Thyroid gland (tissue), 4 donors: ENCODE data around the gene SCAP. TPM values are rescaled to one million over a fixed set of nuclear protein-coding genes. Genes with fewer than 3 reads are reported as not detected.
"Not testable (repeated sequence)": the region's sequence is repeated elsewhere in the genome, so short reads cannot be mapped to it uniquely, and the experiment has no call there.

Experiments
- DNase-seq, 2 donors: peaks; one replicate each; pipeline ENCODE4 v3.0.0-alpha.2; 2019
- H3K27ac ChIP-seq, 3 donors: fragments of 200-600 bp; sonication (generic); 1 replicate in 2 of 3; 2 replicates in 1 of 3; pipeline ENCODE4 v1.5.1; 2016 to 2019; ENCODE audit warnings: mild to moderate bottlenecking in 1 of 3, moderate library complexity in 1 of 3
- H3K27me3 ChIP-seq: fragments of 200-600 bp; sonication (generic); one replicate; pipeline ENCODE4 v1.5.1; 2019
- H3K36me3 ChIP-seq, 2 donors: fragments of 200-600 bp; sonication (generic); one replicate each; pipeline ENCODE4 v1.5.1; 2016 to 2019
- H3K4me1 ChIP-seq, 2 donors: fragments of 200-600 bp; sonication (generic); one replicate each; pipeline ENCODE4 v1.5.1; 2017 to 2019
- H3K4me3 ChIP-seq, 3 donors: fragments of 200-600 bp; sonication (generic); replicated peaks in 1 of 3; 1 replicate in 2 of 3; 2 replicates in 1 of 3; pipeline ENCODE4 v1.5.1; 2016; ENCODE audit warnings: mild to moderate bottlenecking in 1 of 3
- H3K9me3 ChIP-seq: fragments of 200-600 bp; sonication (generic); one replicate; pipeline ENCODE4 v1.5.1; 2017
- POLR2A ChIP-seq, 2 donors: fragments of 450-650 bp; IDR thresholded peaks; one replicate each; pipeline ENCODE4 v1.6.1; 2017; ENCODE audit warnings: antibody characterized with exemption in 2 of 2, mild to moderate bottlenecking in 2 of 2, moderate library complexity in 1 of 2
- WGBS, 2 donors: methylation state at CpG; one replicate each; pipeline ENCODE4 v1.1.5; 2017; 5-methylcytosine and 5-hydroxymethylcytosine counted together
- intact Hi-C: fragments of 100-400 bp; cut with DNase I; formaldehyde crosslinking; loops from one replicate; pipeline ENCODE4 v1.15.1; 2023
- total RNA-seq, 4 donors: library from RNA; depleted of rRNA; stranded (reverse); fragments of >200 nt; gene quantifications; one replicate each; pipeline ENCODE4 v1.2.3, GENCODE V29; 2016
- TF ChIP-seq, protein P1 (sequence below), 6 experiments: fragments of 200-600 bp in 3 of 6; fragments of 450-650 bp in 3 of 6; sonication (generic) in 3 of 6; IDR thresholded peaks; one replicate each; pipeline ENCODE4 v1.5.1; 2016 to 2019; ENCODE audit warnings: antibody characterized with exemption in 6 of 6, mild to moderate bottlenecking in 2 of 6, inconsistent platforms in 1 of 6, moderate library complexity in 1 of 6

The SCAP gene
- total RNA-seq, 4 donors from 2014 or later, result 56.8 to 102 (median 88.8) TPM

DNA sequence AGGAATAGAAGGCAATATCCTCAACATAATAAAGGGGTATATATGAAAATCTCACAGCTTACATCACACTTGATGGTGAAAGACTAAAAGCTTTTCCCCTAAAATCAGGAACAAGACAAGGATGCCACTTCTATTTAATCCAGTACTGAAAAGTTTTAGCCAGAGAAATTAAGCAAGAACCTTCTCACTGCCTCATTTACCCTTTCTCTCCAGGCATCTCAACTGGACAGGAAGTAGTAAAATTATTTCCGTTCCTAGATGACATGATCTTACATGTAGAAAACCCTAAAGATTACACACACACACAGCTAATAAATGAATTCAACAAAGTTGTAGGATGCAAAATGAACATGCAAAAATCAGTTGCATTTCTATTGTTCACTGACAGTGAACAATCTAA, 11.2 kb downstream of the SCAP start:
- Histone ChIP-seq H3K4me1 (peaks cover 0 to 9% of the 10 kb centered on the region in 2 donors), H3K9me3 (no peaks in the 10 kb centered on the region), H3K27ac (no peak overlapping the region), H3K27me3 (no peaks in the 10 kb centered on the region), H3K4me3 (no peak overlapping the region), H3K36me3 (no peaks in the 10 kb centered on the region)
- no peak for DNase-seq
- intact Hi-C loops, result no loop called here
- TF ChIP-seq, protein P1, sequence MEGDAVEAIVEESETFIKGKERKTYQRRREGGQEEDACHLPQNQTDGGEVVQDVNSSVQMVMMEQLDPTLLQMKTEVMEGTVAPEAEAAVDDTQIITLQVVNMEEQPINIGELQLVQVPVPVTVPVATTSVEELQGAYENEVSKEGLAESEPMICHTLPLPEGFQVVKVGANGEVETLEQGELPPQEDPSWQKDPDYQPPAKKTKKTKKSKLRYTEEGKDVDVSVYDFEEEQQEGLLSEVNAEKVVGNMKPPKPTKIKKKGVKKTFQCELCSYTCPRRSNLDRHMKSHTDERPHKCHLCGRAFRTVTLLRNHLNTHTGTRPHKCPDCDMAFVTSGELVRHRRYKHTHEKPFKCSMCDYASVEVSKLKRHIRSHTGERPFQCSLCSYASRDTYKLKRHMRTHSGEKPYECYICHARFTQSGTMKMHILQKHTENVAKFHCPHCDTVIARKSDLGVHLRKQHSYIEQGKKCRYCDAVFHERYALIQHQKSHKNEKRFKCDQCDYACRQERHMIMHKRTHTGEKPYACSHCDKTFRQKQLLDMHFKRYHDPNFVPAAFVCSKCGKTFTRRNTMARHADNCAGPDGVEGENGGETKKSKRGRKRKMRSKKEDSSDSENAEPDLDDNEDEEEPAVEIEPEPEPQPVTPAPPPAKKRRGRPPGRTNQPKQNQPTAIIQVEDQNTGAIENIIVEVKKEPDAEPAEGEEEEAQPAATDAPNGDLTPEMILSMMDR (IDR thresholded peaks at IDR 0.05), result no peak
- TF ChIP-seq POLR2A (IDR thresholded peaks at IDR 0.05), result no peak
- 75 to 82% methylated on average over 1 of the region's 1 CpG for WGBS, 2 donors

DNA sequence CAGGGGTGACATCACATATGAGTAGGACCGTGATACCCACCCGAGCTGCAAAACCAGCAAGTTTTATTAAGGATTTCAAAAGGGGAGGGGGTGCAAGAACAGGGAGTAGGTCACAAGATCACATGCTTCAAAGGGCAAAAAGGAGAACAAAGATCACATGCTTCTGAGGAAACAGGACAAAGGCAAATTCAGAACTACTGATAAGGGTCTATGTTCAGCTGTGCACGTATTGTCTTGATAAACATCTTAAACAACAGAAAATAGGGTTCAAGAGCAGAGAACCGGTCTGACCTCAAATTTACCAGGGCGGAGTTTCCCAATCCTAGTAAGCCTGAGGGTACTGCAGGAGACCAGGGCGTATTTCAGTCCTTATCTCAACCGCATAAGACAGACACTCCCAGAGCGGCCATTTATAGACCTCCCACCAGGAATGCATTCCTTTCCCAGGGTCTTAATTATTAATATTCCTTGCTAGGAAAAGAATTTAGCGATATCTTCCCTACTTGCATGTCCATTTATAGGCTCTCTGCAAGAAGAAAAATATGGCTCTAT, 16.1 kb downstream of the SCAP start:
- 93 to 94% methylated on average over 9 of the region's 9 CpGs for WGBS, 2 donors
- intact Hi-C loops, DNase-seq, H3K36me3 ChIP-seq, H3K9me3 ChIP-seq, H3K27me3 ChIP-seq, H3K4me3 ChIP-seq, H3K27ac ChIP-seq: not testable (repeated sequence)
- peaks cover 7 to 19% of the 10 kb centered on the region in 2 donors for H3K4me1 ChIP-seq

DNA sequence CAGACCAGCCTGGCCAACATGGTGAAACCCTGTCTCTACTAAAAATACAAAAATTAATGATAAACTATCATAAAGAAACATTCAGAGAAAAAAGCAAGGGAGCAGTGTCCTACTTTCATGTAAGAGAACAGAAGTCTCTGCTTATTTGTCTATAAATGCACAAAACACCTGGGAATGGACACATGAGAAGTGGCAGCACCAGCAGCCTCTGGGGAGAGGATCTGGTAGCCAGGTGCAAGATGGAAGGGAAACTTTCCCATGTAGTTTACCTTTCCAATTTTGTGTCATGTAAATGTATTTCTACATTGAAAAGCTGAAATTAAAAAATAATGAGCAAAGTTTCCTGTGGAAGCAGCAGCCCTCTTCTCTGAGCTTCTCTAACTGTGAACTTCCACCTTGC, 18.8 kb downstream of the SCAP start:
- Histone ChIP-seq H3K4me3 (no peak overlapping the region), H3K27ac (no peak overlapping the region), H3K27me3 (no peaks in the 10 kb centered on the region), H3K9me3 (no peaks in the 10 kb centered on the region), H3K36me3 (no peaks in the 10 kb centered on the region), H3K4me1 (peaks cover 7 to 10% of the 10 kb centered on the region in 2 donors)
- TF ChIP-seq, protein P1 (IDR thresholded peaks at IDR 0.05), result no peak
- no peak for TF ChIP-seq POLR2A (IDR thresholded peaks at IDR 0.05)
- intact Hi-C loops, result no loop called here
- no peak for DNase-seq

DNA sequence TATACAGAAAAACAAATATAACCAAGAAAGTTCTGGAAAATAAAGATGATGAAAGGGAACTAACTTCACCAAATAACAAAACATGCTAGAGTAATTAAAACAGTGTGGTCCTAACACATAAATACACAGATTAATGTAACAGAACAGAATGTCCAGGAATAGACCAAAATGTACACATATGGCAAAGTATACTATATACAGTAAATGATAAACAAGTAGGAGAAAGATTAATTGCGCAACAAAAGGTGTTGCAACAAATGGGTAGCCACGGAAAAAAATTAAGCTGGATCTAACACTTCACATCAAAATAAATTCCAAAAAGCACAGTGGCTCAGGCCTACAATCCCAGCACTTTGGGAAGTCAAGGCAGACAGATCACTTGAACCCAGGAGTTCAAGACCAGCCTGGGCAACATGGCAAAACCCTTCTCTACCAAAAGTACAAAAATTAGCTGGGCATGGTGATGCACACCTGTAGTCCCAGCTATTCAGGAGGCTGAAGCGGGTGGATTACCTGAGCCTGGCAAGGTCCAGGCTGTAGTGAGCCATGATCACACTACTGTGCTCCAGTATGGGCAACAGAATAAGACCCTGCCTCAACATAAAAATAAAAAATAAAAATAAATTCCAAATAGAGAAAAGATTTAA, 19.8 kb downstream of the SCAP start:
- 84 to 91% methylated on average over 3 of the region's 3 CpGs for WGBS, 2 donors
- Histone ChIP-seq H3K36me3 (no peaks in the 10 kb centered on the region), H3K4me3 (no peak overlapping the region), H3K27me3 (no peaks in the 10 kb centered on the region), H3K4me1 (peaks cover 7 to 10% of the 10 kb centered on the region in 2 donors), H3K9me3 (no peaks in the 10 kb centered on the region), H3K27ac (peak overlapping the region in 1 of 3 donors; percentile 17)
- DNase-seq, result no peak
- TF ChIP-seq, protein P1 (IDR thresholded peaks at IDR 0.05), result no peak
- TF ChIP-seq POLR2A (IDR thresholded peaks at IDR 0.05), result no peak
- intact Hi-C loops, result no loop called here

DNA sequence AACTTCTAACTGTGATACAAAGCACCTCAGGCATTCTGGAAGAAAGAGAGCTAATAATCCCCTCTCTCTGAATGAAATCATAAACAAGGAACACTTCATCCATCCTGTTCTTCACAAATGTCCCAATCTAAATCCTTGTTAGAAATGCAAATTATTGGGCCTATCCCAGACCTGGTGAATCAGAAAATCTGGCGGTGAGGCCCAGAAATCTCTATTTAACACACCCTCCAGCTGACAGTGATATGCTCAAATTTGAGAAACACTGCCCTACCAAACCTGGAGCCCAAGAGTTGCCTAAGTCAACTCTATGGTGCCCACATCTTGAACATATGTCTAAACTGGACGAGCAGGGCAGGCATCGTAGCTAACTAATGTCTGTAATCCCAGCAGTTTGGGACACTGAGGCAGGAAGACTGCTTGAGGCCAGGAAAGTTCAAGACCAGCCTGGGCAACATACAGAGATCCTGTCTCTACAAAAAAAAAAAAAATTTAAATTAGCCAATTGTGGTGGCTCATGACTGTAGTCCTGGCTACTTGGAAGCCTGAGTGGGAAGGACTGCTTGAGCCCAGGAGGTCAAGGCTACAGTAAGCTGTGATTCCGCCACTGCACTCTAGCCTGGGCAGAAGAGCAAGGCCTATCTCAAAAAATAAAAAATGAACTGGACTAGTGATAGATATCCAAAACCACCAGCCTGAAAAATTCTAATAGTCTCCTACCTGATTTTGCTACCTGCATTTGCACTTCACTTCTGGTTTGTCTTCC, 23.1 kb downstream of the SCAP start:
- Histone ChIP-seq H3K27me3 (no peaks in the 10 kb centered on the region), H3K9me3 (no peaks in the 10 kb centered on the region), H3K27ac (no peak overlapping the region), H3K36me3 (no peaks in the 10 kb centered on the region), H3K4me3 (no peak overlapping the region), H3K4me1 (peaks cover 7% of the 10 kb centered on the region in 2 donors)
- intact Hi-C loops, result no loop called here
- WGBS, 2 donors, result 95 to 99% methylated on average over 4 of the region's 4 CpGs
- TF ChIP-seq, protein P1 (IDR thresholded peaks at IDR 0.05), result no peak
- no peak for TF ChIP-seq POLR2A (IDR thresholded peaks at IDR 0.05)
- no peak for DNase-seq
